ACC112 (cell line): Measurements from ENCODE around the gene SRM.
"Not testable (repeated sequence)": the region's sequence is repeated elsewhere in the genome, so short reads cannot be mapped to it uniquely, and the experiment has no call there.

Experiments
- H2AFZ ChIP-seq: fragments of 200-600 bp; sonication (generic); one replicate; pipeline ENCODE4 v1.6.0; 2017; ENCODE audit warnings: antibody characterized with exemption, low read length; ENCODE audit not compliant: unreplicated experiment
- H3K27ac ChIP-seq: fragments of 200-600 bp; sonication (generic); 2 replicates; pipeline ENCODE4 v1.5.1; 2014; ENCODE audit warnings: low read depth, mild to moderate bottlenecking, antibody characterized with exemption, low read length, moderate library complexity
- H3K27me3 ChIP-seq: fragments of 200-600 bp; sonication (generic); 2 replicates; pipeline ENCODE4 v1.6.1; 2014; ENCODE audit warnings: mild to moderate bottlenecking, antibody characterized with exemption, low read length, moderate library complexity, mixed read lengths; ENCODE audit not compliant: insufficient read depth
- H3K36me3 ChIP-seq: fragments of 200-600 bp; sonication (generic); 2 replicates; pipeline ENCODE4 v1.6.1; 2016; ENCODE audit warnings: mild to moderate bottlenecking, antibody characterized with exemption, low read length, moderate library complexity, mixed read lengths; ENCODE audit not compliant: insufficient read depth
- H3K4me1 ChIP-seq: fragments of 200-600 bp; sonication (generic); one replicate; pipeline ENCODE4 v1.6.1; 2016; ENCODE audit warnings: low read length, mixed read lengths; ENCODE audit not compliant: insufficient read depth, unreplicated experiment, control insufficient read depth
- H3K4me3 ChIP-seq: fragments of 200-600 bp; sonication (generic); 2 replicates; pipeline ENCODE4 v1.5.1; 2014; ENCODE audit warnings: mild to moderate bottlenecking, low read depth, low read length
- H3K79me2 ChIP-seq: fragments of 200-600 bp; sonication (generic); one replicate; pipeline ENCODE4 v1.6.0; 2016; ENCODE audit warnings: low read length; ENCODE audit not compliant: control insufficient read depth, unreplicated experiment, insufficient read depth

Gene SRM

DNA sequence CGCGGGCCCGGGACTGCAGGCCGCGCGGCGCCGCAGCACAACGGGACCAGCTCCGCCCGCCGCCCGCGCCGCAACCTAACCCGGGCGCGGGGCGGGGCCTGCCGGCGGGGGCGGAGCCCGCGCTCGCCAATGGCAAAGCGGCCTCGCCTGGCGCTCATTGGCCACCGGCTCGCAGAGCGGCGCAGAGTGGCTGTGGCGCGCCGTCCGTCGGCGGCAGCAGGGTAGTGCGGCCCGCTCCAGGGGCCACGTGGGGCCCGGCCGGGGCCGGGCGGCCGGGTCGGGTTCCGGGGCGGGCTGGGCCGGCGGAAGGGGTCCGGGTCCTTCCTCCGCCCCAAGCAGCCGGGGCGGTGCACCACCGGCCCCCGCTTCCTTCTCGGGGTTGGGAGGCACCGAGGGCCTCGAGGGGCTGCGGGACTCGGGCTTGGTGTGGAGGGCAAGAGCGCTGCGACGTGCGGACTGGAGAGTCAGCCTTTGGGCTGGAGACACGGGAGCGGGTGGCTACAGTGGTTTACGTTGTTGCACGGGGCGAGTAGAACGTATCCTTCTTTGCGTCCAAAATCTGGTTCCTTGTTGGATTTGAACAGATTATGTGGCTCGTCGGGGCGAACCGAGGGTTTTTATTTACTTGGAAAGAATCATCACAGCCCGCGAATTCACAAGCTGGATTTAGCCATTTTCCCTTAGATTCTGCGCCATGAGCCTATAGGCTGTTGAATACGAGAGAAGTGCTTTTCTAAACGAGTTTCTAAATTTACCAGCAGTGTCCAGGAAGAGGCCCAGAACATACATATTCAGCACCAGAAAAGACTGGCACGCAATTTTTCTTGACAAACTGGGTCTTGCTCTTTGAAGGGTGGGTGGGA, at the start of gene SRM:
Gene SRM, minus strand, starts transcription at position 51 of the 863 bp plus-strand sequence. CDS start 75 bp downstream, outside the sequence.
- H3K4me3 ChIP-seq: peak within 1 kb of the TSS; percentile 95
- H3K36me3 ChIP-seq: peaks cover 5% of the 10 kb centered on the region
- peak within 1 kb of the TSS; percentile 65 for H2AFZ ChIP-seq
- H3K4me1 ChIP-seq: peaks cover 5% of the 10 kb centered on the region
- H3K27me3 ChIP-seq: no peaks in the 10 kb centered on the region
- peaks cover 18% of the 10 kb centered on the region for H3K79me2 ChIP-seq
- peak within 1 kb of the TSS; percentile 32 for H3K27ac ChIP-seq

- Histone ChIP-seq H3K36me3 (peaks cover 24% of the 10 kb centered on the region), H2AFZ (no peak overlapping the region), H3K4me1 (no peaks in the 10 kb centered on the region)
Measured at GRCh38 chr1:11109047-11109760, 49.4 kb upstream of the SRM start.

DNA sequence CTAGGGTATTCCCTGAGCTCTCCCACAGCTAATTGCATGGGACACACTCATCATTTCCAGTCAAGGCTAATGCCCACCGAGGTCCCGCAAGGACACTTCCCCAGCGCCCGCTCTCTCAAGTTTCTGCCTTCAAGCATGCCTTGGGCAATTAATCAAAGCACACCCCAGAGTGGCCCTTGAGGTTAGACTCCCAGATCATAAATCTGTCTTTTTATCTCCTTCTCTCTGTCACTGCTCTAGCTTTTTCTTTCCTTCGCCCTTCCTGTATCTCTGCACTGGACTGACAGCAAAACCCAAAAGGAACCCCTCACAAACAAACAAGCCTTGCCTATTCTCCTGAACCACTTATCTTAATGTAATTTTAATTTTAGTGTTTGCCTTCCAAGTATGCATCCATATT, 47.8 kb upstream of the SRM start:
- Histone ChIP-seq H3K27ac (no peak overlapping the region), H3K36me3 (peaks cover 15% of the 10 kb centered on the region; the same call in 1 of the 2 replicates), H3K4me1 (no peaks in the 10 kb centered on the region), H3K79me2 (no peaks in the 10 kb centered on the region), H3K27me3 (no peaks in the 10 kb centered on the region), H2AFZ (no peak overlapping the region), H3K4me3 (no peak overlapping the region)

More at GRCh38 chr1:11109047-11109760, 49.4 kb upstream of the SRM start:
- no peaks in the 10 kb centered on the region for H3K79me2 ChIP-seq
- no peak overlapping the region for H3K4me3 ChIP-seq
- H3K27ac ChIP-seq: no peak overlapping the region
- H3K27me3 ChIP-seq: no peaks in the 10 kb centered on the region

- no peak overlapping the region for H3K4me3 ChIP-seq
- no peaks in the 10 kb centered on the region for H3K27me3 ChIP-seq
- no peaks in the 10 kb centered on the region for H3K4me1 ChIP-seq
- no peak overlapping the region for H3K27ac ChIP-seq
- H3K79me2 ChIP-seq: no peaks in the 10 kb centered on the region
- H3K36me3 ChIP-seq: peaks cover 5% of the 10 kb centered on the region; the same call in 1 of the 2 replicates
- no peak overlapping the region for H2AFZ ChIP-seq
Measured at GRCh38 chr1:11105586-11105985, 45.8 kb upstream of the SRM start.

GRCh38 chr1:11101347-11101746, 41.5 kb upstream of the SRM start:
- Histone ChIP-seq H3K27me3 (no peaks in the 10 kb centered on the region), H3K79me2 (peaks cover 21% of the 10 kb centered on the region), H3K27ac (no peak overlapping the region), H3K4me1 (peaks cover 13% of the 10 kb centered on the region), H3K4me3 (no peak overlapping the region), H2AFZ (no peak overlapping the region), H3K36me3 (peaks cover under 1% of the 10 kb centered on the region; the same call in 1 of the 2 replicates)

- H3K27ac ChIP-seq, H3K4me3 ChIP-seq, H2AFZ ChIP-seq, H3K27me3 ChIP-seq, H3K36me3 ChIP-seq: not testable (repeated sequence)
- H3K4me1 ChIP-seq: peaks cover 13% of the 10 kb centered on the region
- peaks cover 21% of the 10 kb centered on the region for H3K79me2 ChIP-seq
Measured at GRCh38 chr1:11100806-11101205, 41.0 kb upstream of the SRM start.

DNA sequence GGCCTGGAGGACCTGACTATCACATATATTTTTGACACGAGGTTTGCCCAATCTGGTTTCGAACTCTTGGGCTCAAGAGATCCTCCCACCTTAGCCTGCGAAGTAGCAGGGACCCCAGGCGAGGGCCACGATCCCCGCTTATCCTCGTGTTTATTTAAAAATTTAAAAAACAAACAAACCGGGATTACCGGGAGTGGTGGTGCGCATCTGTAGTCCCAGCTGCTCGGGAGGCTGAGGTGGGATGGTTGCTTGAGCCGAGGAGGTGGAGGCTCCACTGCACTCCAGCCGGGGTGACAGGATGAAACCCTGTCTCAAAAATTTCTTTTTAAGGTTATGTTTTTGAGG, 40.3 kb upstream of the SRM start:
- peak overlapping the region; percentile 97 for H3K4me3 ChIP-seq
- peaks cover 5% of the 10 kb centered on the region; the same call in 1 of the 2 replicates for H3K36me3 ChIP-seq
- no peak overlapping the region for H3K27ac ChIP-seq
- H3K4me1 ChIP-seq: peaks cover 13% of the 10 kb centered on the region
- H3K79me2 ChIP-seq: peaks cover 21% of the 10 kb centered on the region
- H2AFZ ChIP-seq: peak overlapping the region; percentile 52
- no peaks in the 10 kb centered on the region for H3K27me3 ChIP-seq

DNA sequence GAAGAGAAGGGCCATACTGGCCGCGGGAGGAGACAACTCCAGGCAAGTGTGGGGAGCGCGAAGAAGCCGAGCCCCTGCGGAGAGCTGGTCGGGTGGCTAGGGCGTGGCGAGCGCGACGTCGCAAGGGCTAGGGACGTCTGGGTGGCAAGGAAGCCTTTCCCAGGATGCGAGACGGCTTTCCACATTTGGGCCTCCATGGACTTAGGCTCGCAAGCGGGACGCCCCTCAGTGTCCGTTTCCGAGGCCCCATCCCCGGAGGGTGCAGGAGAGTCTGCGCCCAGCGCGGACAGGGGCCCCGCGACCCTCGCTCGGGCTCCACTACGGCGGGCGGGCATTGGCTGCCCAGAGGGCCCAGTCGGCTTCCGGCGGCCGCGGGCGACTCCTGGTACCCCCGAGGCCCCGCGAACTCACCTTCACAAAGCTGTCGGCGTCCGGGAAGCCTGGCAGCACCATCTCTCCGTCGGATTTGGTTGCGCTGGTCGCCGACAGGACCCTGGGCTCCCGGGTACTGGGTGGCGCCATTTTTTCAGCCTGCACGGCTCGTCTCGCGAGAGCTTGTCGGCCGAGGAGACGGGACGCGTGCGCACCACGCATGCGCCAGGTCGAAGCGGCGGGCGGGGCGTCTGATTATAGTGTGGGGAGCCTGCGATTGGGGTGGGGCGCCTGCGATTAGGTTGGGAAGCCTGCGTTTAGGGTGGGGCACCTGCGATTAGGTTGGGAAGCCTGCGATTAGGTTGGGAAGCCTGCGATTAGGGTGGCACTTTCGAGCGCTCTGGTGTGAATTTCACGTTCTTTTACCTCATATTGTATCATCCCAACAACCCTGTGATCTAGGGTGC, 39.7 kb upstream of the SRM start, which contains the start of gene EXOSC10:
Gene EXOSC10, minus strand, starts transcription at position 560 of the 839 bp plus-strand sequence. Its CDS starts 38 bp downstream, at position 522.
- peaks cover 21% of the 10 kb centered on the region for H3K79me2 ChIP-seq
- H3K27me3 ChIP-seq: no peaks in the 10 kb centered on the region
- H3K4me1 ChIP-seq: peaks cover 13% of the 10 kb centered on the region
- peak within 1 kb of the TSS; percentile 97 for H3K4me3 ChIP-seq
- peaks cover 5% of the 10 kb centered on the region; the same call in 1 of the 2 replicates for H3K36me3 ChIP-seq
- peak within 1 kb of the TSS; percentile 86 for H2AFZ ChIP-seq
- H3K27ac ChIP-seq: peak within 1 kb of the TSS; percentile 58

DNA sequence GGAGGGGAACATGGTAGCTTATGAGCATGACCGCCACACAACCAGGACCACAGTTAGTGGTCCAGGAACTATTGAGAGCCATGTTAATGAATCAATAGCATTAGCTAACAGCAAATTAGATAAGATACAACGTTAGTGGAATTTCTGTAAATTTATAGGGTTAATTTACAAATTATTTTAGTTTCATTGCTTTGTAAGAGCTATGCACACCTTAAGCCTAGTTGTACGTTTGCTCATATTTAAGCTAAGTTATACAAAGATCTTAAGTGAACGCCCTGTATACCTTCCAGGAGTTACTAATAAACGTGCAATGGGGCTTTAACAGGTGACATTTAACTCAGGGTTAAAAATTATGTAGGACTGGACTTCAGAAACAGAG, 39.1 kb upstream of the SRM start:
- Histone ChIP-seq H3K4me1 (peaks cover 13% of the 10 kb centered on the region), H3K27me3 (no peaks in the 10 kb centered on the region), H3K27ac (peak overlapping the region; percentile 58), H3K79me2 (peaks cover 21% of the 10 kb centered on the region), H3K36me3 (peaks cover 5% of the 10 kb centered on the region; the same call in 1 of the 2 replicates), H3K4me3 (peak overlapping the region; percentile 97), H2AFZ (peak overlapping the region; percentile 86)

- H3K79me2 ChIP-seq, H2AFZ ChIP-seq: not testable (repeated sequence)
- H3K36me3 ChIP-seq: peaks cover 30% of the 10 kb centered on the region
Measured at GRCh38 chr1:11083784-11084183, 24.0 kb upstream of the SRM start.

More at GRCh38 chr1:11083784-11084183, 24.0 kb upstream of the SRM start:
- not testable (repeated sequence) for H3K27ac ChIP-seq, H3K27me3 ChIP-seq, H3K4me1 ChIP-seq, H3K4me3 ChIP-seq
